ENCODE results near the gene MBD3L2.

The MBD3L2 gene

DNA sequence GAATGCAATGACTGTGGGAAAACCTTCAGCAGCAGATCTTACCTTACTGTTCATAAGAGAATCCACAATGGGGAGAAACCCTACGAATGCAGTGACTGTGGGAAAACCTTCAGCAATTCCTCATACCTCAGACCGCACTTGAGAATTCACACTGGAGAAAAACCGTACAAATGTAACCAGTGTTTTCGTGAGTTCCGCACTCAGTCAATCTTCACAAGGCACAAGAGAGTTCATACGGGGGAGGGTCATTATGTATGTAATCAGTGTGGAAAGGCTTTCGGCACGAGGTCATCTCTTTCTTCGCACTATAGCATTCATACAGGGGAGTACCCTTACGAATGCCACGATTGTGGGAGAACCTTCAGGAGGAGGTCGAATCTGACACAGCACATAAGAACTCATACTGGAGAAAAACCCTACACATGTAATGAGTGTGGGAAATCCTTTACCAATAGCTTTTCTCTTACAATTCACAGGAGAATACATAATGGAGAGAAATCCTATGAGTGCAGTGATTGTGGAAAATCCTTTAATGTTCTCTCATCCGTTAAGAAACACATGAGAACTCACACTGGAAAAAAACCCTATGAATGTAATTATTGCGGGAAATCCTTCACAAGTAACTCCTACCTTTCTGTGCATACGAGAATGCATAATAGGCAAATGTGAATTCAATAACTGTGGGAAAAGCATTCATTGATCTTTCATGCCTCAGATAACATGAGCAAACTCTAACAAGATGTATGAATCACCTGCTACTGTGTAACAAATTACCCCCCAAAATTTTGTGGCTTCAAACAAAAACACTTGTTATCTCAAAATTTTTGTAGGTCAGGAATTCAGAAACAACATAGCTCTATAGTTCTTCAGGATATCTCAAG is 34.2 kb downstream of the MBD3L2 start:
- ChIA-PET POLR2A (no interaction called here), CTCF (interaction anchor here (0.8 kb wide), 1 partner anchor 19 kb away, joined by 3 read pairs; no protein-coding TSS in a partner anchor)
- H3K4me3 ChIP-seq (ENCODE audit: low read depth, low read length): no peak overlapping the region
- TF ChIP-seq CTCF (IDR thresholded peaks at IDR 0.05; ENCODE audit: insufficient read depth, low read length, missing control alignments): no peak
- no peak for DNase-seq (ENCODE audit: low read depth, low spot score)

DNA sequence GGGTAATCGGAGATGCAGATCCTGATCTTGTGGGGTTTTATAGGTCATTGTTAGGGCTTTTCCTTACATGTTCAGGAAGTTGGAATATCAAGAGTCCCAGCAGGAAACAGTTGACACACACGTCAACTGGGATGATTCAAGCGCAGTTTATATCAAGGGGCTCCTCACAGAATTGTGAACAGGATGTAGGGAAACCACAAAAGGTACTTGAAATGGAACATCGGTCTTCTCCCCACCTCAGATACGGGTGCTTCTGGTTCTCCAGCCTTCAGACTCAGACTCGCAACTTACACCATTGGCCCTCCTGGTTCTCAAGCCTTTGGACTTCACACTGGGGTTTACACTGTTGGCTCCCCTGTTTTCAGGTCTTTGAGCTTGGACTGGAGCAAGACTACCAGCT is 39.9 kb downstream of the MBD3L2 start:
- CTCF ChIA-PET: no interaction called here

DNA sequence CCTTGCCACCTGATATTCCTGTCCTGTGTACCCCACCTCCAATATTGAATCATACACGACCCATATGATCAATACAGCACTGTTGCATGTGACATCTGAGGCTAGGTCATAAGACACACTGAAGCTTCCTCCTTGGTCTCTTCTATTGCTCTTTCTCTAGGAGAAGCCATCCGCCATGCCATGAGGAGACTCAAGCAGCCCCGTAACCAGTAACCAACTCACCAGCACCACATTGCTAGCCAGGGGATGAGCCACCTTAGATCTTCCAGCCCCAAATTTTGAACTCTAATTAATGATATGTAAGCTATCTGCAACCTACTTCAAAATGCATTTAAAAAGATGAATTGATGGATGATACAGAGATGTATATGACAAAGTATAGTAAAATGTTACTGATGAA is 49.0 kb downstream of the MBD3L2 start:
- ChIA-PET POLR2A (interaction anchor here (1.4 kb wide), 1 partner anchor 29 kb away, joined by 4 read pairs; the partner anchor contains the start of gene ZNF557), CTCF (interaction anchor here (1.0 to 7.1 kb wide), 2 partner anchors 11 to 241 kb away, joined by 3 to 167 read pairs; no protein-coding TSS in a partner anchor)
- no peak overlapping the region for H3K4me3 ChIP-seq (ENCODE audit: low read depth, low read length)
- no peak for TF ChIP-seq CTCF (IDR thresholded peaks at IDR 0.05; ENCODE audit: insufficient read depth, low read length, missing control alignments)
- no peak for DNase-seq (ENCODE audit: low read depth, low spot score)

More for the DNA sequence above, 39.9 kb downstream of the MBD3L2 start:
- no peak overlapping the region for H3K4me3 ChIP-seq (ENCODE audit: low read depth, low read length)
- no peak for DNase-seq (ENCODE audit: low read depth, low spot score)
- TF ChIP-seq CTCF (IDR thresholded peaks at IDR 0.05; ENCODE audit: insufficient read depth, low read length, missing control alignments): no peak
- POLR2A ChIA-PET: no interaction called here

- ChIA-PET CTCF (interaction anchor here (0.7 to 7.1 kb wide), 9 partner anchors 10 to 701 kb away, joined by 3 to 167 read pairs (median 4); partner anchors contain the start of gene TRAPPC5), POLR2A (interaction anchor here (0.5 to 1.4 kb wide), 6 partner anchors 13 to 375 kb away, joined by 3 to 4 read pairs (median 4); partner anchors contain the start of gene ZNF557)
- peak overlapping the region; percentile 81 for H3K4me3 ChIP-seq (ENCODE audit: low read depth, low read length)
- TF ChIP-seq CTCF (IDR thresholded peaks at IDR 0.05; ENCODE audit: insufficient read depth, low read length, missing control alignments): no peak
- peak; percentile 28 for DNase-seq (ENCODE audit: low read depth, low spot score)
Observed at GRCh38 chr19:7098701-7099596, 49.8 kb downstream of the MBD3L2 start.

GRCh38 chr19:7099597-7099921 is 50.4 kb downstream of the MBD3L2 start:
- ChIA-PET POLR2A (interaction anchor here (0.5 to 1.4 kb wide), 3 partner anchors 14 to 375 kb away, joined by 3 to 4 read pairs (median 4); no protein-coding TSS in a partner anchor), CTCF (interaction anchor here (0.6 to 7.1 kb wide), 12 partner anchors 13 to 702 kb away, joined by 3 to 167 read pairs (median 4); partner anchors contain the start of gene TRAPPC5)
- no peak for TF ChIP-seq CTCF (IDR thresholded peaks at IDR 0.05; ENCODE audit: insufficient read depth, low read length, missing control alignments)
- H3K4me3 ChIP-seq (ENCODE audit: low read depth, low read length): peak overlapping the region; percentile 81
- DNase-seq (ENCODE audit: low read depth, low spot score): no peak

All from AG04449 (cell line).